DMS153 (cell line): ENCODE measurements around the gene WDR18.

Experiments used
- DNase-seq: peaks from one replicate; lab custom pipeline; 2025; lab: John Stamatoyannopoulos, UW

WDR18 gene

GRCh38 chr19:984165-984967 is at the start of gene WDR18:
TSS of gene WDR18 (plus strand) at chr19:984345. CDS start at chr19:984354, 9 bp downstream.
- DNase-seq, result peak; percentile 36

- DNase-seq, result peak; percentile 22
Observed at GRCh38 chr19:934865-935479, 49.2 kb upstream of the WDR18 start.

GRCh38 chr19:936175-936546 is 48.0 kb upstream of the WDR18 start:
- no peak for DNase-seq

- DNase-seq, result no peak
Observed at GRCh38 chr19:937259-937694, 46.9 kb upstream of the WDR18 start.

- DNase-seq, result no peak
Observed at GRCh38 chr19:938233-938923, 45.8 kb upstream of the WDR18 start.

GRCh38 chr19:939439-939838 is 44.7 kb upstream of the WDR18 start:
- no peak for DNase-seq

GRCh38 chr19:939922-940321 is 44.2 kb upstream of the WDR18 start:
- no peak for DNase-seq

- DNase-seq, result no peak
Observed at GRCh38 chr19:940591-941291, 43.4 kb upstream of the WDR18 start.

GRCh38 chr19:941292-942132 is 42.6 kb upstream of the WDR18 start:
- no peak for DNase-seq

GRCh38 chr19:942133-942645 is 42.0 kb upstream of the WDR18 start:
- no peak for DNase-seq

GRCh38 chr19:943551-944170 is 40.5 kb upstream of the WDR18 start:
- no peak for DNase-seq

- DNase-seq, result no peak
Observed at GRCh38 chr19:944171-944567, 40.0 kb upstream of the WDR18 start.

- DNase-seq, result no peak
Observed at GRCh38 chr19:944663-945241, 39.4 kb upstream of the WDR18 start.

- DNase-seq, result no peak
Observed at GRCh38 chr19:945401-946252, 38.5 kb upstream of the WDR18 start.

- DNase-seq, result no peak
Observed at GRCh38 chr19:947090-947706, 36.9 kb upstream of the WDR18 start.

GRCh38 chr19:947707-948539 is 36.2 kb upstream of the WDR18 start:
- DNase-seq, result no peak

GRCh38 chr19:948842-949496 is 35.2 kb upstream of the WDR18 start:
- no peak for DNase-seq
